Islet of Langerhans (tissue), 1 donor: ENCODE results near the gene DHRS12.
"Not testable (repeated sequence)": the region's sequence is repeated elsewhere in the genome, so short reads cannot be mapped to it uniquely, and the experiment has no call there.

ENCODE experiments used
- FAIRE-seq: peaks from one replicate; lab custom pipeline; 2011; peaks lifted over from hg19 to GRCh38; lab: Jason Lieb, UNC

DHRS12 gene

GRCh38 chr13:51827254-51827653 is 23.3 kb upstream of the DHRS12 start:
- FAIRE-seq = no peak

GRCh38 chr13:51826606-51827005 is 22.6 kb upstream of the DHRS12 start:
- no peak for FAIRE-seq

- no peak for FAIRE-seq
These were observed 21.8 kb upstream of the DHRS12 start for GRCh38 chr13:51825681-51826254.

- FAIRE-seq = no peak
These were observed 21.2 kb upstream of the DHRS12 start for GRCh38 chr13:51825165-51825592.

- FAIRE-seq = not testable (repeated sequence)
These were observed 20.7 kb upstream of the DHRS12 start for GRCh38 chr13:51824712-51825111.

- FAIRE-seq = no peak
These were observed 19.9 kb upstream of the DHRS12 start for GRCh38 chr13:51823863-51824262.

- FAIRE-seq = no peak
These were observed 19.4 kb upstream of the DHRS12 start for GRCh38 chr13:51823359-51823758.

- no peak for FAIRE-seq
These were observed 18.3 kb upstream of the DHRS12 start for GRCh38 chr13:51822106-51822815.

- FAIRE-seq = no peak
These were observed 17.6 kb upstream of the DHRS12 start for GRCh38 chr13:51821606-51822005.

- no peak for FAIRE-seq
These were observed 16.1 kb upstream of the DHRS12 start for GRCh38 chr13:51820016-51820597.

- FAIRE-seq = no peak
These were observed 15.6 kb upstream of the DHRS12 start for GRCh38 chr13:51819544-51819943.

- no peak for FAIRE-seq
These were observed 15.0 kb upstream of the DHRS12 start for GRCh38 chr13:51818781-51819511.

GRCh38 chr13:51818276-51818675 is 14.3 kb upstream of the DHRS12 start:
- FAIRE-seq = no peak

- no peak for FAIRE-seq
These were observed 13.8 kb upstream of the DHRS12 start for GRCh38 chr13:51817717-51818116.

- FAIRE-seq = no peak
These were observed 12.8 kb upstream of the DHRS12 start for GRCh38 chr13:51816604-51817249.

GRCh38 chr13:51815848-51816247 is 11.9 kb upstream of the DHRS12 start:
- no peak for FAIRE-seq

- no peak for FAIRE-seq
These were observed 11.1 kb upstream of the DHRS12 start for GRCh38 chr13:51814825-51815650.

- no peak for FAIRE-seq
These were observed 10.1 kb upstream of the DHRS12 start for GRCh38 chr13:51814071-51814470.

- FAIRE-seq = no peak
These were observed 8.0 kb upstream of the DHRS12 start for GRCh38 chr13:51811920-51812451.

- no peak for FAIRE-seq
These were observed 7.1 kb upstream of the DHRS12 start for GRCh38 chr13:51811046-51811445.

- FAIRE-seq = no peak
These were observed 4.8 kb upstream of the DHRS12 start for GRCh38 chr13:51808811-51809210.
